Lower leg skin (tissue), 4 donors: Measurements from ENCODE around the gene BUD31. TPM values are rescaled to one million over a fixed set of nuclear protein-coding genes. Genes with fewer than 3 reads are reported as not detected.
"Not testable (repeated sequence)": the region's sequence is repeated elsewhere in the genome, so short reads cannot be mapped to it uniquely, and the experiment has no call there.

Experiments
- DNase-seq, 2 donors: peaks; one replicate each; pipeline ENCODE4 v3.0.0-alpha.2; 2019; ENCODE audit warnings: low spot score in 2 of 2
- H3K4me3 ChIP-seq: fragments of 200-600 bp; sonication (generic); 2 replicates; pipeline ENCODE4 v1.5.1; 2017; ENCODE audit warnings: mild to moderate bottlenecking, low read depth; ENCODE audit not compliant: poor library complexity, severe bottlenecking
- CTCF ChIP-seq, 3 donors: fragments of 450-650 bp; IDR thresholded peaks; one replicate each; pipeline ENCODE4 v1.5.1; 2016; ENCODE audit warnings: antibody characterized with exemption in 3 of 3, mild to moderate bottlenecking in 3 of 3, moderate library complexity in 2 of 3
- POLR2A ChIP-seq, 2 donors: fragments of 450-650 bp; IDR thresholded peaks; one replicate each; pipeline ENCODE4 v1.6.1; 2016 to 2017; ENCODE audit warnings: antibody characterized with exemption in 2 of 2, mild to moderate bottlenecking in 1 of 2, moderate library complexity in 1 of 2
- WGBS, 2 donors: methylation state at CpG; one replicate each; pipeline ENCODE4 v1.1.5; 2018; 5-methylcytosine and 5-hydroxymethylcytosine counted together
- intact Hi-C: fragments of 100-400 bp; cut with DNase I; formaldehyde crosslinking; loops from one replicate; pipeline ENCODE4 v1.15.0; 2023; ENCODE audit warnings: low total_unique reads
- total RNA-seq, 4 donors: library from RNA; depleted of rRNA; stranded (reverse); fragments of >200 nt; gene quantifications; one replicate each; pipeline ENCODE4 v1.1.0, GENCODE V29; 2016

BUD31 gene
- total RNA-seq, 4 donors from 2014 or later: 48.2 to 71.0 (median 58.5) TPM

DNA sequence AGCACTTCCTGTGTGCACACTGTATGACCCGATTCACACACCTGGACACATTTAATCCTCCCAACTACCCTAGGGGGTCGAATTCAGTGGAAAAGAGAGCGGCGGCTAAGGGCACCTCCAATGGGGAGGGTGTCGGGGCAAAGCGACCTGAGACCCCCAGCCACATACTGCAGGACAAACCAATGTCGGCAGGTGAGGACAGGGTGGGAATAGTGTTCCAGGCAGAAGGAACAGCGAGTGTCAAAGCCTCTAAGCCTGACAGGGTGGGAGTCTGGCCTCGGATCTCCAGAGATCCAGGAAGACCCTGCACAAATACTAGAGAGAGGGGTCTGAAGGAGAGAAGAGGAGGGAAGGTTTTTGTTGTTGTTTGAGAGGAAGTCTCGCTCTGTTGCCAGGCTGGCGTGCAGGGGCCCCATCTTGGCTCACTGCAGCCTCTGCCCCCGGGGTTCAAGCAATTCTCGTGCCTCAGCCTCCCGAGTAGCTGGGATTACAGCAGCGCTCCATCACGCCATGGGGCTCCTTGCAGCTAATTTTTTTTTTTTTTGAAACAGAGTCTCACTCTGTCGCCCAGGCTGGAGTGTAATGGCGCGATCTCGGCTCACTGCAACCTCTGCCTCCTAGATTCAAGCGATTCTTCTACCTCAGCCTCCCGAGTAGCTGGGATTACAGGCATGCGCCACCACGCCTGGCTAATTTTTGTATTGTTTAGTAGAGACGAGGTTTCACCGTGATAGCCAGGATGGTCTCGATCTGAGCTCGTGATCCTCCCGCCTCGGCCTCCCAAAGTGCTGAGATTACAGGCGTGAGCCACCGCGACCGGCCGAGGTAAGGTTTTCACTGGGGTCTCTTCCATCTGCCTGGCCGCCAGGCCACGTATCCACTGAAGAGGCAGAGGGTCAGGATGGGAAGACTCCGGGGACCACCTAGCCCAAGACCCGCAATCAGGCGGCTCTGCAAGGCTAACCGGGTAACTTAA, 35.4 kb upstream of the BUD31 start:
- no peak overlapping the region for H3K4me3 ChIP-seq
- intact Hi-C loops: no loop called here
- 82% methylated on average over 41 of the region's 41 CpGs for WGBS, 2 donors
- TF ChIP-seq CTCF (IDR thresholded peaks at IDR 0.05): no peak
- no peak for TF ChIP-seq POLR2A (IDR thresholded peaks at IDR 0.05)
- DNase-seq: no peak

DNA sequence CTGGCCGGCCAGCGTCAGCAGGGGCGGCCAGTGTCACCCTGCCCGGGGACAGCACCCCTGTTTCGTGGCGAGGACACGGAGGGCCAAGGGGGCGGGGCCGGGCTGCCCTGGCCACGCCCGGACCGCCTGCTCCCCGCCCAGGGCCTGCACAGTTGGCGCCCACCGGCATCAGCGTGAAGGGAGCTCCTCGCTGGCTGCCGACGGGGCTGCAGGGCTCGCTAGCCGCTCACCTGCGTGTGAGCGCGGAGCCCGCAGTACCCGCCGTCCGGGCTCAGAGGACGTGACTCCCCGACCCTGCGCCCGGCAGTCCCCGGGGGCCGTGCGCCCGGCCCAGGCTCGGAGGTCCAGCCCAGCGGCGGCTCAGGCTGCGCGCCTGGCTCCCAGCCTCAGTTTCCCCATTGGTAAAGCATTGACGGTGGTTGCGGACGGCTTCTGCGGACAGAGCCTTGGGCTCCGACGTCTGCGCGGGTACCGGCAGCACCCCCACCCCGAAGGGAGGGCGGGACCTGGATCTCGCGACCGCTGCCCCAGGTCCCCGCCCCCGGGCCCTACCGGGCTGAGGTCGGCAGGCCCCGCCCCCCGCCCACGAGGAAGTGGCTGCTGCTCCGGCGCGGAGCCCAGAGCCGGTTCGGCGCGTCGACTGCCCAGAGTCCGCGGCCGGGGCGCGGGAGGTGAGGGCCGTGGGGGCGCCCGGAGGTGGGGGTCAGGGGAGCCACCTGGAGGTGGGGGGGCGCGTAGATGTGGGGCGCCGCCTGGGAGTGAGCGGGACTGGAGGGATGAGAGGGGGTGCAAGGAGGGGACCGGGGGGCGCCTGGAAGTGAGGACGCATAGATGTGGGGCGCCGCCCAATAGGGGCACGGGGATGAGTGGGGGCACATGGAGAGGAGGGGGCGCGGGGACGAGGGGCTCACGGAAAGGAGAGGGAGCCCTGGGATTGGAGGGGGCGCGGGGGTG, 34.4 kb upstream of the BUD31 start, which contains the start of gene ARPC1B:
ARPC1B (plus strand) TSS at position 620 of the 954 bp plus-strand sequence. CDS start 10,985 bp downstream, outside the sequence.
- DNase-seq: peak; percentile 57 to 95
- H3K4me3 ChIP-seq: peak within 1 kb of the TSS; percentile 69
- intact Hi-C loops: no loop called here
- TF ChIP-seq CTCF (IDR thresholded peaks at IDR 0.05) (no peak), POLR2A (IDR thresholded peaks at IDR 0.05) (no peak)
- 7 to 10% methylated on average over 52 to 53 of the region's 95 CpGs for WGBS, 2 donors

DNA sequence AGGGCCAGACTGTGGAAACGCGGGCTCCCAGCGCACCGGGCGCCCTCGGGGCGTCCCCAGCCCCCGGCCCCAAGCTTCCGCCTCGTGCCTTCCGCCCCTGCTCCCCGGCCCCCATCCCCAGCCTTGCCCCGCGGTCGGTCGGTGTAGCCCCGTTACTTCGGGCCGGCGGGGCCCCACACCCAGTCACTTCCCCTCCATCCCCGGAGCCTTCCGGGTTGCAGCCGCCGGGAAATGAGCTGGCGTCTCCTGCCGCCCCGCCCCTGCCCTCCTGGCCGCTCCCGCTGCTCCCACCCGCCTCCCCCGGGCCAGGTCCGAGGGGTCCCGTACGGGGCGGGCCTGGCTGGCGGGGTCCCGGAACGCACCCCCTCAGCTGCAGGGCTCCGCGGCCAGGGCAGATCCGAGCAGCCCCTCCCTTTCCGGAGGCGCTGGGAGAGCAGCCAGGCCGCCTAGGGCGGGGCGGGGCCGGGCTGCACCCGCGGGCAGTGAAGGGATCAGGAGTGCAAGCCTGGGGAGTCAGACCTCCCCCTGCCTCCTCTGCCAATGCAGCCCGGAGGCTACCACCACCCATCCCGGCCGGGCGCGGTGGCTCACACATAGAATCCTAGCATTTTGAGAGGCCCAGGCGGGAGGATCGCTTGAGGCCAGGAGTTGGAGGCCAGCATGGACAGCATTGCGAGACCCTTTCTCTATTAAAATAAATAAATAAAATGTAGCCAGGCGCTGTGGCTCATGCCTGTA, 33.5 kb upstream of the BUD31 start:
- DNase-seq: peak; percentile 49 to 95
- WGBS, 2 donors: 7% methylated on average over 17 to 33 of the region's 58 CpGs
- TF ChIP-seq POLR2A (IDR thresholded peaks at IDR 0.05): no peak
- no peak for TF ChIP-seq CTCF (IDR thresholded peaks at IDR 0.05)
- intact Hi-C loops: no loop called here
- H3K4me3 ChIP-seq: peak overlapping the region; percentile 69

- intact Hi-C loops: no loop called here
Measured at GRCh38 chr7:99379043-99379577, 29.7 kb upstream of the BUD31 start.

GRCh38 chr7:99379693-99380031, 29.1 kb upstream of the BUD31 start:
- DNase-seq, intact Hi-C loops, H3K4me3 ChIP-seq: not testable (repeated sequence)
- WGBS, 2 donors: 18 to 26% methylated on average over 7 of the region's 7 CpGs

More at GRCh38 chr7:99379043-99379577, 29.7 kb upstream of the BUD31 start:
- no peak overlapping the region for H3K4me3 ChIP-seq
- no peak for TF ChIP-seq POLR2A (IDR thresholded peaks at IDR 0.05)
- TF ChIP-seq CTCF (IDR thresholded peaks at IDR 0.05): no peak
- 5% methylated on average over 7 of the region's 7 CpGs for WGBS, 2 donors
- peak; percentile 84 to 91 for DNase-seq
